GM23338 (cell line): Measurements from ENCODE around the gene BMS1. TPM values are rescaled to one million over a fixed set of nuclear protein-coding genes. Genes with fewer than 3 reads are reported as not detected.

ENCODE experiments used
- ATAC-seq: fragments of 200-7000 bp; cut with Tn5 transposase; 3 replicates; pipeline ENCODE4 v1.9.1; 2020
- DNase-seq: peaks from one replicate; pipeline ENCODE4 v3.0.0-alpha.2; 2015; ENCODE audit warnings: low spot score
- H2AFZ ChIP-seq: fragments of 200-600 bp; sonication (generic); 2 replicates; pipeline ENCODE4 v1.8.0; 2016; ENCODE audit warnings: antibody characterized with exemption, mild to moderate bottlenecking, moderate library complexity
- H3F3A ChIP-seq: fragments of 200-600 bp; sonication (generic); replicated peaks from 2 replicates; pipeline ENCODE4 v1.8.0; 2017; ENCODE audit warnings: antibody characterized with exemption, mixed run types, low read depth
- H3K27ac ChIP-seq: fragments of 200-600 bp; sonication (generic); 2 replicates; pipeline ENCODE4 v1.6.1; 2016; ENCODE audit warnings: low read depth
- H3K27me3 ChIP-seq: fragments of 200-600 bp; sonication (generic); 2 replicates; pipeline ENCODE4 v1.8.0; 2016; ENCODE audit warnings: mild to moderate bottlenecking, mixed run types, moderate library complexity; ENCODE audit not compliant: insufficient read depth
- H3K36me3 ChIP-seq: fragments of 200-600 bp; sonication (generic); 2 replicates; pipeline ENCODE4 v1.8.0; 2016; ENCODE audit warnings: mild to moderate bottlenecking; ENCODE audit not compliant: insufficient read depth
- H3K4me1 ChIP-seq: fragments of 200-600 bp; sonication (generic); 2 replicates; pipeline ENCODE4 v1.8.0; 2016; ENCODE audit warnings: mild to moderate bottlenecking, moderate library complexity; ENCODE audit not compliant: insufficient read depth
- H3K4me2 ChIP-seq: fragments of 200-600 bp; sonication (generic); 2 replicates; pipeline ENCODE4 v1.7.1; 2017; ENCODE audit warnings: mixed run types
- H3K4me3 ChIP-seq: fragments of 200-600 bp; sonication (generic); 2 replicates; pipeline ENCODE4 v1.6.1; 2016; ENCODE audit warnings: mixed run types
- H3K79me2 ChIP-seq: fragments of 200-600 bp; sonication (generic); replicated peaks from 2 replicates; pipeline ENCODE4 v1.8.0; 2017; ENCODE audit warnings: mild to moderate bottlenecking; ENCODE audit not compliant: insufficient read depth
- H3K9me2 ChIP-seq: fragments of 200-600 bp; sonication (generic); 2 replicates; pipeline ENCODE4 v1.8.0; 2017; ENCODE audit not compliant: insufficient read depth
- H4K20me1 ChIP-seq: fragments of 200-600 bp; sonication (generic); replicated peaks from 2 replicates; pipeline ENCODE4 v1.8.0; 2017; ENCODE audit warnings: mild to moderate bottlenecking; ENCODE audit not compliant: insufficient read depth
- H3K27ac Mint-ChIP-seq: 2 replicates; pipeline ENCODE4 v1.8.0; 2020; ENCODE audit warnings: inconsistent platforms, mild to moderate bottlenecking, moderate library complexity, mixed read lengths
- H3K27me3 Mint-ChIP-seq: 3 replicates; pipeline ENCODE4 v1.8.0; 2022; ENCODE audit warnings: low read depth, mild to moderate bottlenecking, moderate library complexity, mixed read lengths, inconsistent platforms; ENCODE audit not compliant: insufficient read depth, poor library complexity
- H3K36me3 Mint-ChIP-seq: 3 replicates; pipeline ENCODE4 v1.8.0; 2021; ENCODE audit warnings: low read depth, mild to moderate bottlenecking, inconsistent platforms, moderate library complexity, mixed read lengths
- H3K4me1 Mint-ChIP-seq: 3 replicates; pipeline ENCODE4 v1.8.0; 2020; ENCODE audit warnings: mild to moderate bottlenecking, inconsistent platforms, mixed read lengths
- H3K4me3 Mint-ChIP-seq: 3 replicates; pipeline ENCODE4 v1.8.0; 2021; ENCODE audit warnings: moderate library complexity, mild to moderate bottlenecking, inconsistent platforms, mixed read lengths
- H3K9me3 Mint-ChIP-seq: 3 replicates; pipeline ENCODE4 v1.8.0; 2020; ENCODE audit warnings: moderate library complexity, mild to moderate bottlenecking, inconsistent platforms, mixed read lengths
- CREB1 ChIP-seq: fragments of 250-450 bp; sonication (Bioruptor Pico); IDR thresholded peaks from 2 replicates; pipeline ENCODE4 v1.5.0; 2020; ENCODE audit warnings: low read depth, mild to moderate bottlenecking, moderate library complexity
- CTCF ChIP-seq, 2 experiments: fragments of 200-600 bp in 1 of 2; sonication (generic) in 1 of 2; conservative IDR thresholded peaks; 2 replicates each; pipeline versions ENCODE4 v1.5.1 to v1.6.1; 2016 to 2017; ENCODE audit warnings: antibody characterized with exemption in 2 of 2, low read depth in 2 of 2, mild to moderate bottlenecking in 2 of 2, moderate library complexity in 1 of 2
- ETS1 ChIP-seq: IDR thresholded peaks from 2 replicates; pipeline ENCODE4 v1.6.1; 2016; ENCODE audit warnings: antibody characterized with exemption
- EZH2 ChIP-seq: fragments of 200-600 bp; sonication (generic); IDR thresholded peaks from one replicate; pipeline ENCODE4 v1.8.0; 2017; ENCODE audit warnings: antibody characterized with exemption, mild to moderate bottlenecking, low read depth; ENCODE audit not compliant: unreplicated experiment
- EZH2phosphoT487 ChIP-seq: fragments of 200-600 bp; sonication (generic); IDR thresholded peaks from one replicate; pipeline ENCODE4 v1.8.1; 2018; ENCODE audit warnings: antibody characterized with exemption; ENCODE audit not compliant: unreplicated experiment
- JUNB ChIP-seq: IDR thresholded peaks from one replicate; pipeline ENCODE4 v1.6.1; 2016; ENCODE audit warnings: antibody characterized with exemption; ENCODE audit not compliant: unreplicated experiment
- NANOG ChIP-seq: IDR thresholded peaks from 2 replicates; pipeline ENCODE4 v1.6.1; 2016; ENCODE audit warnings: antibody characterized with exemption, borderline replicate concordance
- POLR2AphosphoS5 ChIP-seq: IDR thresholded peaks from 2 replicates; pipeline ENCODE4 v1.6.1; 2016; ENCODE audit warnings: antibody characterized with exemption, low read depth
- STAT1 ChIP-seq: IDR thresholded peaks from one replicate; pipeline ENCODE4 v1.6.1; 2016; ENCODE audit warnings: antibody characterized with exemption; ENCODE audit not compliant: unreplicated experiment
- ZNF114 ChIP-seq: fragments of 250-450 bp; sonication (Bioruptor Pico); IDR thresholded peaks from 2 replicates; pipeline ENCODE4 v1.5.0; 2020; ENCODE audit warnings: mild to moderate bottlenecking, moderate library complexity
- ZNF331 ChIP-seq: fragments of 250-450 bp; sonication (Bioruptor Pico); IDR thresholded peaks from 2 replicates; pipeline ENCODE4 v1.5.0; 2020; ENCODE audit warnings: low read depth, mild to moderate bottlenecking, moderate library complexity
- polyA plus RNA-seq: library from polyadenylated mRNA; unstranded; fragments of >200 nt; fragmentation: Nextera tagmentation; extraction: Ambion mirVana; gene quantifications from 2 replicates; pipeline ENCODE4 v1.2.1, GENCODE V29; 2016
- total RNA-seq: library from RNA; depleted of rRNA; stranded (reverse); fragments of >200 nt; shearing (Covaris generic); gene quantifications from 2 replicates; pipeline ENCODE4 v1.2.3, GENCODE V29; 2014
- TF ChIP-seq, protein P1 (sequence below): IDR thresholded peaks from one replicate; pipeline ENCODE4 v1.6.1; 2018; ENCODE audit warnings: antibody characterized with exemption; ENCODE audit not compliant: unreplicated experiment
- TF ChIP-seq, protein P2 (sequence below): fragments of 250-450 bp; sonication (Bioruptor Pico); IDR thresholded peaks from 2 replicates; pipeline ENCODE4 v1.5.0; 2020; ENCODE audit warnings: mild to moderate bottlenecking, moderate library complexity

Gene BMS1
- total and polyA plus RNA-seq, 2 experiments from 2014 or later: 26.4 to 37.7 TPM

DNA sequence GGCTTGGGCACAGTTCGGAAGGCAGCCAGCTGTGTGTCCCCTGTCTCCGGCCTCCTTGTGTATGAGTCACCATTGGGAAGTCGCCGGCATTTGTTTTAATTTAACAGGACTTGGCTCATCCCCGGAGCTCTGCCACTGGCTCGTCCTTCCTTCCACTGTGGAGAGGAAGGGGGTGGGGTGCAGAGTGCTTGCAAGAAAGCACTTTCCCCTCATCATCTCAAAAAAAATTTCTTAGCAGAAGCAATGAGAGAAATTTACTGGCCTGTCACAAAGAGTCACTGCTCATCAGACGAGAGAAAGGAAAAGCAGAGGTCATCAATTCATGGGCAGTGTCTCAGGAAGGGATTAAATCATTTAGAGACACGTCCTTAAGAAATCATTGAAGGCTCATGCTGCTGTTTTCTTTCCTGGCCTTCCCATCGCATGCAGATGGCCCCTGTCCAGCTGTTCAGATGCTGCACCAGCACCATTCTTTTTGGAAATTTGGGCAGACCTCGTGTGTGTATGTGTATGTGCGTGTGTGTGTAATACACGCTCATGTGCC is 93.3 kb downstream of the BMS1 start:
- Histone ChIP-seq H3K4me3 (no peak overlapping the region), H2AFZ (no peak overlapping the region), H3K4me1 (no peaks in the 10 kb centered on the region), H3F3A (no peaks in the 10 kb centered on the region), H3K79me2 (no peaks in the 10 kb centered on the region), H3K27me3 (no peaks in the 10 kb centered on the region), H3K27ac (no peak overlapping the region), H3K36me3 (no peaks in the 10 kb centered on the region), H4K20me1 (no peaks in the 10 kb centered on the region), H3K4me2 (no peak overlapping the region), H3K9me2 (no peaks in the 10 kb centered on the region)
- Mint-ChIP-seq H3K36me3 (no peaks in the 10 kb centered on the region; the same call in 2 of the 3 replicates), H3K4me3 (no peak overlapping the region), H3K27ac (no peak overlapping the region), H3K27me3 (peaks cover 6% of the 10 kb centered on the region), H3K9me3 (no peaks in the 10 kb centered on the region; the same call in 2 of the 3 replicates), H3K4me1 (peaks cover 10% of the 10 kb centered on the region)
- TF ChIP-seq STAT1 (no peak), EZH2phosphoT487 (no peak), POLR2AphosphoS5 (no peak), EZH2 (no peak), CTCF (conservative IDR thresholded peaks at IDR 0.05; ENCODE audit: low read depth in 2 of 2) (no peak), ZNF331 (CRISPR knock-in tag) (no peak), JUNB (no peak), ZNF114 (CRISPR knock-in tag) (no peak), NANOG (no peak), CREB1 (no peak), ETS1 (no peak)
- TF ChIP-seq, protein P1, sequence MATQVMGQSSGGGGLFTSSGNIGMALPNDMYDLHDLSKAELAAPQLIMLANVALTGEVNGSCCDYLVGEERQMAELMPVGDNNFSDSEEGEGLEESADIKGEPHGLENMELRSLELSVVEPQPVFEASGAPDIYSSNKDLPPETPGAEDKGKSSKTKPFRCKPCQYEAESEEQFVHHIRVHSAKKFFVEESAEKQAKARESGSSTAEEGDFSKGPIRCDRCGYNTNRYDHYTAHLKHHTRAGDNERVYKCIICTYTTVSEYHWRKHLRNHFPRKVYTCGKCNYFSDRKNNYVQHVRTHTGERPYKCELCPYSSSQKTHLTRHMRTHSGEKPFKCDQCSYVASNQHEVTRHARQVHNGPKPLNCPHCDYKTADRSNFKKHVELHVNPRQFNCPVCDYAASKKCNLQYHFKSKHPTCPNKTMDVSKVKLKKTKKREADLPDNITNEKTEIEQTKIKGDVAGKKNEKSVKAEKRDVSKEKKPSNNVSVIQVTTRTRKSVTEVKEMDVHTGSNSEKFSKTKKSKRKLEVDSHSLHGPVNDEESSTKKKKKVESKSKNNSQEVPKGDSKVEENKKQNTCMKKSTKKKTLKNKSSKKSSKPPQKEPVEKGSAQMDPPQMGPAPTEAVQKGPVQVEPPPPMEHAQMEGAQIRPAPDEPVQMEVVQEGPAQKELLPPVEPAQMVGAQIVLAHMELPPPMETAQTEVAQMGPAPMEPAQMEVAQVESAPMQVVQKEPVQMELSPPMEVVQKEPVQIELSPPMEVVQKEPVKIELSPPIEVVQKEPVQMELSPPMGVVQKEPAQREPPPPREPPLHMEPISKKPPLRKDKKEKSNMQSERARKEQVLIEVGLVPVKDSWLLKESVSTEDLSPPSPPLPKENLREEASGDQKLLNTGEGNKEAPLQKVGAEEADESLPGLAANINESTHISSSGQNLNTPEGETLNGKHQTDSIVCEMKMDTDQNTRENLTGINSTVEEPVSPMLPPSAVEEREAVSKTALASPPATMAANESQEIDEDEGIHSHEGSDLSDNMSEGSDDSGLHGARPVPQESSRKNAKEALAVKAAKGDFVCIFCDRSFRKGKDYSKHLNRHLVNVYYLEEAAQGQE: no peak
- TF ChIP-seq, protein P2, sequence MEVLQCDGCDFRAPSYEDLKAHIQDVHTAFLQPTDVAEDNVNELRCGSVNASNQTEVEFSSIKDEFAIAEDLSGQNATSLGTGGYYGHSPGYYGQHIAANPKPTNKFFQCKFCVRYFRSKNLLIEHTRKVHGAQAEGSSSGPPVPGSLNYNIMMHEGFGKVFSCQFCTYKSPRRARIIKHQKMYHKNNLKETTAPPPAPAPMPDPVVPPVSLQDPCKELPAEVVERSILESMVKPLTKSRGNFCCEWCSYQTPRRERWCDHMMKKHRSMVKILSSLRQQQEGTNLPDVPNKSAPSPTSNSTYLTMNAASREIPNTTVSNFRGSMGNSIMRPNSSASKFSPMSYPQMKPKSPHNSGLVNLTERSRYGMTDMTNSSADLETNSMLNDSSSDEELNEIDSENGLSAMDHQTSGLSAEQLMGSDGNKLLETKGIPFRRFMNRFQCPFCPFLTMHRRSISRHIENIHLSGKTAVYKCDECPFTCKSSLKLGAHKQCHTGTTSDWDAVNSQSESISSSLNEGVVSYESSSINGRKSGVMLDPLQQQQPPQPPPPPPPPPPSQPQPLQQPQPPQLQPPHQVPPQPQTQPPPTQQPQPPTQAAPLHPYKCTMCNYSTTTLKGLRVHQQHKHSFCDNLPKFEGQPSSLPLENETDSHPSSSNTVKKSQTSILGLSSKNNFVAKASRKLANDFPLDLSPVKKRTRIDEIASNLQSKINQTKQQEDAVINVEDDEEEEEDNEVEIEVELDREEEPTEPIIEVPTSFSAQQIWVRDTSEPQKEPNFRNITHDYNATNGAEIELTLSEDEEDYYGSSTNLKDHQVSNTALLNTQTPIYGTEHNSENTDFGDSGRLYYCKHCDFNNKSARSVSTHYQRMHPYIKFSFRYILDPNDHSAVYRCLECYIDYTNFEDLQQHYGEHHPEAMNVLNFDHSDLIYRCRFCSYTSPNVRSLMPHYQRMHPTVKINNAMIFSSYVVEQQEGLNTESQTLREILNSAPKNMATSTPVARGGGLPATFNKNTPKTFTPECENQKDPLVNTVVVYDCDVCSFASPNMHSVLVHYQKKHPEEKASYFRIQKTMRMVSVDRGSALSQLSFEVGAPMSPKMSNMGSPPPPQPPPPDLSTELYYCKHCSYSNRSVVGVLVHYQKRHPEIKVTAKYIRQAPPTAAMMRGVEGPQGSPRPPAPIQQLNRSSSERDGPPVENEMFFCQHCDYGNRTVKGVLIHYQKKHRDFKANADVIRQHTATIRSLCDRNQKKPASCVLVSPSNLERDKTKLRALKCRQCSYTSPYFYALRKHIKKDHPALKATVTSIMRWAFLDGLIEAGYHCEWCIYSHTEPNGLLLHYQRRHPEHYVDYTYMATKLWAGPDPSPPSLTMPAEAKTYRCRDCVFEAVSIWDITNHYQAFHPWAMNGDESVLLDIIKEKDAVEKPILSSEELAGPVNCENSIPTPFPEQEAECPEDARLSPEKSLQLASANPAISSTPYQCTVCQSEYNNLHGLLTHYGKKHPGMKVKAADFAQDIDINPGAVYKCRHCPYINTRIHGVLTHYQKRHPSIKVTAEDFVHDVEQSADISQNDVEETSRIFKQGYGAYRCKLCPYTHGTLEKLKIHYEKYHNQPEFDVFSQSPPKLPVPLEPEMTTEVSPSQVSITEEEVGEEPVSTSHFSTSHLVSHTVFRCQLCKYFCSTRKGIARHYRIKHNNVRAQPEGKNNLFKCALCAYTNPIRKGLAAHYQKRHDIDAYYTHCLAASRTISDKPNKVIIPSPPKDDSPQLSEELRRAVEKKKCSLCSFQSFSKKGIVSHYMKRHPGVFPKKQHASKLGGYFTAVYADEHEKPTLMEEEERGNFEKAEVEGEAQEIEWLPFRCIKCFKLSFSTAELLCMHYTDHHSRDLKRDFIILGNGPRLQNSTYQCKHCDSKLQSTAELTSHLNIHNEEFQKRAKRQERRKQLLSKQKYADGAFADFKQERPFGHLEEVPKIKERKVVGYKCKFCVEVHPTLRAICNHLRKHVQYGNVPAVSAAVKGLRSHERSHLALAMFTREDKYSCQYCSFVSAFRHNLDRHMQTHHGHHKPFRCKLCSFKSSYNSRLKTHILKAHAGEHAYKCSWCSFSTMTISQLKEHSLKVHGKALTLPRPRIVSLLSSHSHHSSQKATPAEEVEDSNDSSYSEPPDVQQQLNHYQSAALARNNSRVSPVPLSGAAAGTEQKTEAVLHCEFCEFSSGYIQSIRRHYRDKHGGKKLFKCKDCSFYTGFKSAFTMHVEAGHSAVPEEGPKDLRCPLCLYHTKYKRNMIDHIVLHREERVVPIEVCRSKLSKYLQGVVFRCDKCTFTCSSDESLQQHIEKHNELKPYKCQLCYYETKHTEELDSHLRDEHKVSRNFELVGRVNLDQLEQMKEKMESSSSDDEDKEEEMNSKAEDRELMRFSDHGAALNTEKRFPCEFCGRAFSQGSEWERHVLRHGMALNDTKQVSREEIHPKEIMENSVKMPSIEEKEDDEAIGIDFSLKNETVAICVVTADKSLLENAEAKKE (CRISPR knock-in tag): no peak
- DNase-seq (no peak), ATAC-seq (no peak)
